ENCODE results near the gene ATG9B.

The ATG9B gene

DNA sequence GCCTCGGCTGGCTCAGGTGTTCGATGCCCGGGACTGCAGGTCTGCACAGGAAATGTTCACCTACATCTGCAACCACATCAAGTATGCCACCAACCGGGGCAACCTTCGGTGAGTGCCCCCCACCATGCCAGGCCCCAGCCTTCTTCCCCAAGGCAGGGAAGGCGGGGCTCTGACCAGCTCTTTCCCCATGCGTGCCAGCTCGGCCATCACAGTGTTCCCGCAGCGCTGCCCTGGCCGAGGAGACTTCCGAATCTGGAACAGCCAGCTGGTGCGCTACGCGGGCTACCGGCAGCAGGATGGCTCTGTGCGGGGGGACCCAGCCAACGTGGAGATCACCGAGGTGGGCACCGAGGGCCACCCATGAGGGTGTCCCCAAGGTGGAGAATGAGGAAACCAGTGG, 26.0 kb downstream of the ATG9B start:
- Histone ChIP-seq H3K27ac (ENCODE audit: low read depth, low read length) (no peak overlapping the region), H3K27me3 (ENCODE audit: insufficient read depth, low read length) (no peaks in the 10 kb centered on the region), H2AFZ (ENCODE audit: low read length, unreplicated experiment) (no peak overlapping the region), H3K36me3 (ENCODE audit: insufficient read depth, low read length) (no peaks in the 10 kb centered on the region), H3K4me1 (ENCODE audit: control insufficient read depth, insufficient read depth, low read length, unreplicated experiment) (no peaks in the 10 kb centered on the region), H3K4me3 (ENCODE audit: low read depth, low read length) (no peak overlapping the region), H3K79me2 (ENCODE audit: control insufficient read depth, insufficient read depth, low read length, unreplicated experiment) (no peaks in the 10 kb centered on the region)

- Histone ChIP-seq H3K36me3 (ENCODE audit: insufficient read depth, low read length) (no peaks in the 10 kb centered on the region), H3K79me2 (ENCODE audit: control insufficient read depth, insufficient read depth, low read length, unreplicated experiment) (no peaks in the 10 kb centered on the region), H3K4me3 (ENCODE audit: low read depth, low read length) (no peak overlapping the region), H3K27me3 (ENCODE audit: insufficient read depth, low read length) (no peaks in the 10 kb centered on the region), H3K4me1 (ENCODE audit: control insufficient read depth, insufficient read depth, low read length, unreplicated experiment) (no peaks in the 10 kb centered on the region), H3K27ac (ENCODE audit: low read depth, low read length) (no peak overlapping the region), H2AFZ (ENCODE audit: low read length, unreplicated experiment) (no peak overlapping the region)
These were observed 26.5 kb downstream of the ATG9B start for GRCh38 chr7:150997817-150998216.

- H3K79me2 ChIP-seq (ENCODE audit: control insufficient read depth, insufficient read depth, low read length, unreplicated experiment): no peaks in the 10 kb centered on the region
- no peaks in the 10 kb centered on the region for H3K4me1 ChIP-seq (ENCODE audit: control insufficient read depth, insufficient read depth, low read length, unreplicated experiment)
- no peak overlapping the region for H3K27ac ChIP-seq (ENCODE audit: low read depth, low read length)
- no peak overlapping the region for H2AFZ ChIP-seq (ENCODE audit: low read length, unreplicated experiment)
- no peaks in the 10 kb centered on the region for H3K27me3 ChIP-seq (ENCODE audit: insufficient read depth, low read length)
- no peak overlapping the region for H3K4me3 ChIP-seq (ENCODE audit: low read depth, low read length)
- no peaks in the 10 kb centered on the region for H3K36me3 ChIP-seq (ENCODE audit: insufficient read depth, low read length)
These were observed 27.2 kb downstream of the ATG9B start for GRCh38 chr7:150997075-150997511.

DNA sequence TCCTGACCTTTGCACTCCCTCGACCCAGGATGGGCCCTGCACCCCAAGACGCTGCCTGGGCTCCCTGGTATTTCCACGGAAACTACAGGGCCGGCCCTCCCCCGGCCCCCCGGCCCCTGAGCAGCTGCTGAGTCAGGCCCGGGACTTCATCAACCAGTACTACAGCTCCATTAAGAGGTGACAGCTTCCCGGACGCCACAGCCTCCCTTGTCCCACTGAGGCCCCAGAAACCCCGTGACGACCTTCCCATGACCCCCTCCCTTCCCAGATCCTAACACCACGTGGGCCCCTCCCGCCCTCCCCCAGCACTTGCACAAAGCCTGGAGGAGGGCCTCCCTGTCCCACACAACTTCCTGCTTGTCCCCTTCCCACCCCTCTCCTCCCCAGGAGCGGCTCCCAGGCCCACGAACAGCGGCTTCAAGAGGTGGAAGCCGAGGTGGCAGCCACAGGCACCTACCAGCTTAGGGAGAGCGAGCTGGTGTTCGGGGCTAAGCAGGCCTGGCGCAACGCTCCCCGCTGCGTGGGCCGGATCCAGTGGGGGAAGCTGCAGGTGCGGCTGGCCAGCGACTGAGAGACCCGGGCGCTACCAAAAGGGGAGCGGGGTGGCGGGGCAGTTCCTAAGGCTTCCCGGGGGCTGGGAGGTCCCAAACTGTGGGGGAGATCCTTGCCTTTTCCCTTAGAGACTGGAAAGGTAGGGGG, 27.8 kb downstream of the ATG9B start:
- Histone ChIP-seq H3K4me3 (ENCODE audit: low read depth, low read length) (no peak overlapping the region), H3K4me1 (ENCODE audit: control insufficient read depth, insufficient read depth, low read length, unreplicated experiment) (no peaks in the 10 kb centered on the region), H3K36me3 (ENCODE audit: insufficient read depth, low read length) (no peaks in the 10 kb centered on the region), H3K27ac (ENCODE audit: low read depth, low read length) (no peak overlapping the region), H3K27me3 (ENCODE audit: insufficient read depth, low read length) (no peaks in the 10 kb centered on the region), H3K79me2 (ENCODE audit: control insufficient read depth, insufficient read depth, low read length, unreplicated experiment) (no peaks in the 10 kb centered on the region), H2AFZ (ENCODE audit: low read length, unreplicated experiment) (no peak overlapping the region)

DNA sequence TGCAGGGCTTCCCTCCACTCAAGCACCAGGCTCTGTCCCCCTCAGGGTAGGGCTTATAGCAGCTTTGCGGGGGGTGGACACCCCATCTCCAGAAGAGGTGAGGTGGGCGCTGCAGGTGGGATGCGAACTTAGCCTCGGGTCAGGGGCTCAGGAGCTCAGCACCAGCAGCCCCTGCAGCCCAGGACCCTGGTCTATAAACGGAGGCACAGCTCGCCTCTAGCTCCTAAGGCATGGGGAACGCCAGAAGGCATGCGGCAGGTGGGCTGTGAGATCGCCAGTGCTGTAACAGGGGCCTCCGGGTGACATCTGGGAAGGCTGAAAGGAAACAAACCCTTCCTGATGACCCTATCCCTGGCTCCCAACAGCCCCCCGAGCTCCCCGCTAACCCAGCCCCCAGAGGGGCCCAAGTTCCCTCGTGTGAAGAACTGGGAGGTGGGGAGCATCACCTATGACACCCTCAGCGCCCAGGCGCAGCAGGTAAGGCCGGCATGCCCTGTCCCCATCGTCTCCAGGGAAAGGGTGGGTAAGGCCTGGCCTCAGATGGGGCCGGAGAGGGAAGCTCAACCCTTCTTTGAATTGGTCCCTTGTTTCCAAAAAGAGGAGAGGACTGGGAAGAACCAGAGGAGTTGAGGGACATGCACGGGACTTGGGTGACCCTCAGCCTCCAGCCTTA, 29.3 kb downstream of the ATG9B start:
- Histone ChIP-seq H3K79me2 (ENCODE audit: control insufficient read depth, insufficient read depth, low read length, unreplicated experiment) (no peaks in the 10 kb centered on the region), H2AFZ (ENCODE audit: low read length, unreplicated experiment) (no peak overlapping the region), H3K36me3 (ENCODE audit: insufficient read depth, low read length) (no peaks in the 10 kb centered on the region), H3K27ac (ENCODE audit: low read depth, low read length) (no peak overlapping the region), H3K27me3 (ENCODE audit: insufficient read depth, low read length) (no peaks in the 10 kb centered on the region), H3K4me1 (ENCODE audit: control insufficient read depth, insufficient read depth, low read length, unreplicated experiment) (no peaks in the 10 kb centered on the region), H3K4me3 (ENCODE audit: low read depth, low read length) (no peak overlapping the region)

- H3K4me1 ChIP-seq (ENCODE audit: control insufficient read depth, insufficient read depth, low read length, unreplicated experiment): no peaks in the 10 kb centered on the region
- H3K4me3 ChIP-seq (ENCODE audit: low read depth, low read length): no peak overlapping the region
- no peaks in the 10 kb centered on the region for H3K79me2 ChIP-seq (ENCODE audit: control insufficient read depth, insufficient read depth, low read length, unreplicated experiment)
- no peaks in the 10 kb centered on the region for H3K36me3 ChIP-seq (ENCODE audit: insufficient read depth, low read length)
- H2AFZ ChIP-seq (ENCODE audit: low read length, unreplicated experiment): no peak overlapping the region
- H3K27ac ChIP-seq (ENCODE audit: low read depth, low read length): no peak overlapping the region
- no peaks in the 10 kb centered on the region for H3K27me3 ChIP-seq (ENCODE audit: insufficient read depth, low read length)
These were observed 30.0 kb downstream of the ATG9B start for GRCh38 chr7:150994141-150994837.

GRCh38 chr7:150993511-150993910, 30.8 kb downstream of the ATG9B start:
- no peak overlapping the region for H3K4me3 ChIP-seq (ENCODE audit: low read depth, low read length)
- no peak overlapping the region for H3K27ac ChIP-seq (ENCODE audit: low read depth, low read length)
- H3K4me1 ChIP-seq (ENCODE audit: control insufficient read depth, insufficient read depth, low read length, unreplicated experiment): no peaks in the 10 kb centered on the region

DNA sequence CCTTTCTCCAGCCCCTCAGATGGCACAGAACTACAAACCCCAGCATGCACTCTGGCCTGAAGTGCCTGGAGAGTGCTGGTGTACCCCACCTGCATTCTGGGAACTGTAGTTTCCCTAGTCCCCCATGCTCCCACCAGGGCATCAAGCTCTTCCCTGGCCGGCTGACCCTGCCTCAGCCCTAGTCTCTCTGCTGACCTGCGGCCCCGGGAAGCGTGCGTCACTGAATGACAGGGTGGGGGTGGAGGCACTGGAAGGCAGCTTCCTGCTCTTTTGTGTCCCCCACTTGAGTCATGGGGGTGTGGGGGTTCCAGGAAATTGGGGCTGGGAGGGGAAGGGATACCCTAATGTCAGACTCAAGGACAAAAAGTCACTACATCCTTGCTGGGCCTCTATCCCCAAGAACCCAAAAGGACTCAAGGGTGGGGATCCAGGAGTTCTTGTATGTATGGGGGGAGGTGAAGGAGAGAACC, 31.4 kb downstream of the ATG9B start:
- Histone ChIP-seq H2AFZ (ENCODE audit: low read length, unreplicated experiment) (no peak overlapping the region), H3K27ac (ENCODE audit: low read depth, low read length) (no peak overlapping the region), H3K4me3 (ENCODE audit: low read depth, low read length) (no peak overlapping the region), H3K79me2 (ENCODE audit: control insufficient read depth, insufficient read depth, low read length, unreplicated experiment) (no peaks in the 10 kb centered on the region), H3K36me3 (ENCODE audit: insufficient read depth, low read length) (no peaks in the 10 kb centered on the region), H3K27me3 (ENCODE audit: insufficient read depth, low read length) (peaks cover 5% of the 10 kb centered on the region), H3K4me1 (ENCODE audit: control insufficient read depth, insufficient read depth, low read length, unreplicated experiment) (peaks cover 4% of the 10 kb centered on the region)

More at GRCh38 chr7:150993511-150993910, 30.8 kb downstream of the ATG9B start:
- Histone ChIP-seq H3K27me3 (ENCODE audit: insufficient read depth, low read length) (no peaks in the 10 kb centered on the region), H3K79me2 (ENCODE audit: control insufficient read depth, insufficient read depth, low read length, unreplicated experiment) (no peaks in the 10 kb centered on the region), H3K36me3 (ENCODE audit: insufficient read depth, low read length) (no peaks in the 10 kb centered on the region), H2AFZ (ENCODE audit: low read length, unreplicated experiment) (no peak overlapping the region)

DNA sequence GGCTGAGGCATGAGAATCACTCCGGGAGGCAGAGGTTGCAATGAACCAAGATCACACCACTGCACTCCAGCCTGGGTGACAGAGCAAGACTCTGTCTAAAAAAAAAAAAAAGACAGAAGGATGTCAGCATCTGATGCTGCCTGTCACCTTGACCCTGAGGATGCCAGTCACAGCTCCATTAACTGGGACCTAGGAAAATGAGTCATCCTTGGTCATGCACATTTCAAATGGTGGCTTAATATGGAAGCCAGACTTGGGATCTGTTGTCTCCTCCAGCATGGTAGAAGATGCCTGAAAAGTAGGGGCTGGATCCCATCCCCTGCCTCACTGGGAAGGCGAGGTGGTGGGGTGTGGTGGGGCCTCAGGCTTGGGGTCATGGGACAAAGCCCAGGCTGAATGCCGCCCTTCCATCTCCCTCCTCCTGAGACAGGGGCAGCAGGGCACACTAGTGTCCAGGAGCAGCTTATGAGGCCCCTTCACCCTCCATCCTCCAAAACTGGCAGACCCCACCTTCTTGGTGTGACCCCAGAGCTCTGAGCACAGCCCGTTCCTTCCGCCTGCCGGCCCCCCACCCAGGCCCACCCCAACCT, 32.1 kb downstream of the ATG9B start:
- no peaks in the 10 kb centered on the region for H3K36me3 ChIP-seq (ENCODE audit: insufficient read depth, low read length)
- no peaks in the 10 kb centered on the region for H3K79me2 ChIP-seq (ENCODE audit: control insufficient read depth, insufficient read depth, low read length, unreplicated experiment)
- H3K27ac ChIP-seq (ENCODE audit: low read depth, low read length): no peak overlapping the region
- H3K27me3 ChIP-seq (ENCODE audit: insufficient read depth, low read length): peaks cover 12% of the 10 kb centered on the region
- H3K4me3 ChIP-seq (ENCODE audit: low read depth, low read length): no peak overlapping the region
- no peak overlapping the region for H2AFZ ChIP-seq (ENCODE audit: low read length, unreplicated experiment)
- H3K4me1 ChIP-seq (ENCODE audit: control insufficient read depth, insufficient read depth, low read length, unreplicated experiment): peaks cover 4% of the 10 kb centered on the region

DNA sequence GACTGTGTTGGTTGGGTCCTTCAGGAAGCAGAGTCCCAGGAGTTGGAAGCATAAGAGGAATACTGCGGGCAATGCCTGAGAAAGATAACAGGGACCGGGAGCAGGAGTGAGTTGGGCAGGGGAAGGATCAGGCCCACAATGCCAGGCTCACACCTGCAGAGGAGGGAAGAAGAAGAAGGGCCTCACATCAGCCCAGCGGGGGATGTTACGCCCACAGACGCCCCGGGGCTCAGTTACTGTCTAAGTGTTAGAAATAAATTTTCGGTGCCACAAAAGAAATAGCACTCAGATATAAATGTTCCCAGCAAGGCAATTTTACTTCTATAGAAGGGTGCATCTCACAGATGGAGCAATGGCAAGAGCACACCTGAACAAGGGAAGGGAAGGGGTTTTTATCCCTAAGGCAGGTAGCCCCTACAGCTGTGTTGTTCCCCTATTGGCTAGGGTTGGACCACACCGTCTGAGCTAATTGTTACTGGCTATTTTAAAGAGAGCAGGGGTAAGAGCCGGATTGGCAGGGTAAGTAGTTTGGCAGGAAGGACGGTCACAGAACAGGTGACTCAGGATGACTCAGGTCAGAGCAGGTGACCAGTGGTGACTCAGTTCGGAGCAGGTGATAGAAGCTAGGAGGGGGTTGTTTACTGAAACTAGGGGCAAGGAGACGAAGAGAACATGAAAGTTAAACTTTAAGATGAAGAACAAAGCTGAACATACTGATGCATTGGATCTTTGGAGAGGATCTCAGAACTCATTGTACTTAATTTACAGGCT, 33.7 kb downstream of the ATG9B start, which contains the start of gene NOS3:
Gene NOS3 (plus strand): TSS at position 602 of the 771 bp plus-strand sequence. CDS start 2,787 bp downstream, outside the sequence.
- no peak within 1 kb of the TSS for H3K27ac ChIP-seq (ENCODE audit: low read depth, low read length)
- no peak within 1 kb of the TSS for H3K4me3 ChIP-seq (ENCODE audit: low read depth, low read length)
- H3K4me1 ChIP-seq (ENCODE audit: control insufficient read depth, insufficient read depth, low read length, unreplicated experiment): peaks cover 4% of the 10 kb centered on the region
- no peaks in the 10 kb centered on the region for H3K79me2 ChIP-seq (ENCODE audit: control insufficient read depth, insufficient read depth, low read length, unreplicated experiment)
- H3K27me3 ChIP-seq (ENCODE audit: insufficient read depth, low read length): peaks cover 19% of the 10 kb centered on the region
- no peak within 1 kb of the TSS for H2AFZ ChIP-seq (ENCODE audit: low read length, unreplicated experiment)
- no peaks in the 10 kb centered on the region for H3K36me3 ChIP-seq (ENCODE audit: insufficient read depth, low read length)
